Measurements from ENCODE around the gene FIGNL1. TPM values are rescaled to one million over a fixed set of nuclear protein-coding genes. Genes with fewer than 3 reads are reported as not detected.

Gene FIGNL1
- total RNA-seq, 1 donor from 2014 or later: 69.0 TPM

- DNase-seq (ENCODE audit: low spot score): no peak
- Histone ChIP-seq H2AFZ (replicated peaks) (no peak overlapping the region), H3K27me3 (no peaks in the 10 kb centered on the region), H3K79me2 (ENCODE audit: low read depth) (no peaks in the 10 kb centered on the region), H3K9ac (no peak overlapping the region), H3K27ac (no peak overlapping the region), H3F3A (ENCODE audit: low read depth) (peaks cover under 1% of the 10 kb centered on the region), H3K36me3 (no peaks in the 10 kb centered on the region), H3K9me3 (ENCODE audit: low read depth) (no peaks in the 10 kb centered on the region), H3K4me1 (no peaks in the 10 kb centered on the region), H4K20me1 (ENCODE audit: low read depth) (no peaks in the 10 kb centered on the region), H3K4me2 (no peak overlapping the region), H3K4me3 (no peak overlapping the region)
- H3K9me3 Mint-ChIP-seq: no peaks in the 10 kb centered on the region
- no peak overlapping the region for H3K27ac Mint-ChIP-seq
- H3K27me3 Mint-ChIP-seq (ENCODE audit: insufficient read depth, low read depth): peaks cover 8% of the 10 kb centered on the region
- H3K4me1 Mint-ChIP-seq: no peaks in the 10 kb centered on the region
- no peak for TF ChIP-seq CTCF (IDR thresholded peaks at IDR 0.05)
- no peak for TF ChIP-seq EZH2 (IDR thresholded peaks at IDR 0.05)
- TF ChIP-seq EZH2phosphoT487 (IDR thresholded peaks at IDR 0.05): no peak
- no peaks in the 10 kb centered on the region for H3K36me3 Mint-ChIP-seq
- H3K4me3 Mint-ChIP-seq: no peak overlapping the region
These were observed 36.6 kb downstream of the FIGNL1 start for GRCh38 chr7:50413561-50413960.

GRCh38 chr7:50412973-50413372, 37.2 kb downstream of the FIGNL1 start:
- H2AFZ ChIP-seq (replicated peaks): no peak overlapping the region
- H3K27me3 ChIP-seq: no peaks in the 10 kb centered on the region
- H3K4me3 ChIP-seq: no peak overlapping the region
- Mint-ChIP-seq H3K36me3 (no peaks in the 10 kb centered on the region), H3K9me3 (no peaks in the 10 kb centered on the region), H3K27me3 (ENCODE audit: insufficient read depth, low read depth) (peaks cover 8% of the 10 kb centered on the region), H3K4me1 (no peaks in the 10 kb centered on the region), H3K27ac (no peak overlapping the region), H3K4me3 (no peak overlapping the region)
- no peaks in the 10 kb centered on the region for H3K79me2 ChIP-seq (ENCODE audit: low read depth)
- TF ChIP-seq EZH2phosphoT487 (IDR thresholded peaks at IDR 0.05): no peak
- TF ChIP-seq EZH2 (IDR thresholded peaks at IDR 0.05): no peak
- TF ChIP-seq CTCF (IDR thresholded peaks at IDR 0.05): no peak
- no peaks in the 10 kb centered on the region for H3K9me3 ChIP-seq (ENCODE audit: low read depth)
- H3K36me3 ChIP-seq: no peaks in the 10 kb centered on the region
- no peaks in the 10 kb centered on the region for H4K20me1 ChIP-seq (ENCODE audit: low read depth)
- no peak for DNase-seq (ENCODE audit: low spot score)
- no peaks in the 10 kb centered on the region for H3K4me1 ChIP-seq
- no peaks in the 10 kb centered on the region for H3F3A ChIP-seq (ENCODE audit: low read depth)
- no peak overlapping the region for H3K4me2 ChIP-seq
- H3K9ac ChIP-seq: no peak overlapping the region
- no peak overlapping the region for H3K27ac ChIP-seq

- H3K27me3 Mint-ChIP-seq (ENCODE audit: insufficient read depth, low read depth): peaks cover 10% of the 10 kb centered on the region
- no peaks in the 10 kb centered on the region for H3K9me3 Mint-ChIP-seq
- Histone ChIP-seq H3K4me3 (no peak overlapping the region), H3K9ac (no peak overlapping the region), H3K36me3 (no peaks in the 10 kb centered on the region), H3K79me2 (ENCODE audit: low read depth) (no peaks in the 10 kb centered on the region), H3K4me2 (no peak overlapping the region), H3K27me3 (no peaks in the 10 kb centered on the region), H2AFZ (replicated peaks) (no peak overlapping the region), H4K20me1 (ENCODE audit: low read depth) (no peaks in the 10 kb centered on the region), H3F3A (ENCODE audit: low read depth) (no peaks in the 10 kb centered on the region), H3K9me3 (ENCODE audit: low read depth) (no peaks in the 10 kb centered on the region), H3K27ac (no peak overlapping the region), H3K4me1 (no peaks in the 10 kb centered on the region)
- H3K27ac Mint-ChIP-seq: no peak overlapping the region
- H3K4me1 Mint-ChIP-seq: no peaks in the 10 kb centered on the region
- DNase-seq (ENCODE audit: low spot score): no peak
- no peak overlapping the region for H3K4me3 Mint-ChIP-seq
- H3K36me3 Mint-ChIP-seq: no peaks in the 10 kb centered on the region
- TF ChIP-seq EZH2phosphoT487 (IDR thresholded peaks at IDR 0.05): no peak
- TF ChIP-seq CTCF (IDR thresholded peaks at IDR 0.05): no peak
- TF ChIP-seq EZH2 (IDR thresholded peaks at IDR 0.05): no peak
These were observed 38.8 kb downstream of the FIGNL1 start for GRCh38 chr7:50411332-50411731.
